GM10266 (cell line): ENCODE results near the gene TTLL11.
A peak's percentile ranks its signal among the peaks of the same experiment; 100 is the strongest.

ENCODE experiments used
- DNase-seq: peaks from one replicate; pipeline ENCODE4 v3.0.0; 2012; ENCODE audit errors: extremely low spot score
- TF ChIP-seq, protein P1 (sequence below): IDR thresholded peaks from 2 replicates; pipeline ENCODE4 v1.5.1; 2012; ENCODE audit warnings: mild to moderate bottlenecking, low read depth; ENCODE audit not compliant: control insufficient read depth, insufficient read depth; ENCODE audit errors: missing control alignments

The TTLL11 gene

DNA sequence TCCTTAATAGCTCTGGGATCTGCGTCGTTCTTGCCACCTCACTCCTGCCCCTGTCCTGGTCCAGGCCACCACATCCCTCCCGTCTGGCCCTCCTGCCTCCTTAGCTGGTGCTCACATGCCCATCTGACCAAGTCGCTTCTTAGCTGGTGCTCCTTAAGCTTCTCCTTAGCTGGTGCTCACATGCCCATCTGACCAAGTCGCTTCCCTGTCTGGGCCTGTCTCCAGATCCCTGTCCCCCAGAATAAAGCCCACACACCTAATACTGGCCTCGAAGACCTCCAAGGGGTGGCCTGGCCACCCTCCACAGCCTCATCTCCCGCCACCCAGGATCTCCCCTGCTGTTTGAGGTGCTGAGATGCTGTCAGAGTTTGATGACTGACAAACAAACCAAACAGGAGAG lies 31.4 kb upstream of the TTLL11 start:
- TF ChIP-seq, protein P1, sequence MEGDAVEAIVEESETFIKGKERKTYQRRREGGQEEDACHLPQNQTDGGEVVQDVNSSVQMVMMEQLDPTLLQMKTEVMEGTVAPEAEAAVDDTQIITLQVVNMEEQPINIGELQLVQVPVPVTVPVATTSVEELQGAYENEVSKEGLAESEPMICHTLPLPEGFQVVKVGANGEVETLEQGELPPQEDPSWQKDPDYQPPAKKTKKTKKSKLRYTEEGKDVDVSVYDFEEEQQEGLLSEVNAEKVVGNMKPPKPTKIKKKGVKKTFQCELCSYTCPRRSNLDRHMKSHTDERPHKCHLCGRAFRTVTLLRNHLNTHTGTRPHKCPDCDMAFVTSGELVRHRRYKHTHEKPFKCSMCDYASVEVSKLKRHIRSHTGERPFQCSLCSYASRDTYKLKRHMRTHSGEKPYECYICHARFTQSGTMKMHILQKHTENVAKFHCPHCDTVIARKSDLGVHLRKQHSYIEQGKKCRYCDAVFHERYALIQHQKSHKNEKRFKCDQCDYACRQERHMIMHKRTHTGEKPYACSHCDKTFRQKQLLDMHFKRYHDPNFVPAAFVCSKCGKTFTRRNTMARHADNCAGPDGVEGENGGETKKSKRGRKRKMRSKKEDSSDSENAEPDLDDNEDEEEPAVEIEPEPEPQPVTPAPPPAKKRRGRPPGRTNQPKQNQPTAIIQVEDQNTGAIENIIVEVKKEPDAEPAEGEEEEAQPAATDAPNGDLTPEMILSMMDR = no peak
- DNase-seq = no peak

DNA sequence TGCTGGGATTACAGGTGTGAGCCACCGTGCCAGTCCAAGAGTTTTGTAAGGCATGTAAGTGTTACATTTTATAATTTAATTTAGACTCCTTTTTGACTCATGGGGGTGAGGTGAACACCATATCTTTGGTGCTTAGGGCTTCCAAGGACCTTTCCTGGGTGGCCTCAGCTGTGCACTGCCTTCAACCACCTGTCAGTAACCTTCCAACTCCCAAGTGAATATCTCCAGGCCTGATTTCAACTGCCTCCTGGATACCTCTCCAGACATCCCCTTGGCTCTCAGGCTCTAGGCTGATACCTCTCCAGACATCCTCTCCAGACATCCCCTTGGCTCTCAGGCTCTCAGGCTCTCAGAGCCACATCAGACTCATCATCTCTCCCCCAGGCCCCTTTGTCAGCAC lies 30.9 kb upstream of the TTLL11 start:
- no peak for DNase-seq
- TF ChIP-seq, protein P1 = no peak

DNA sequence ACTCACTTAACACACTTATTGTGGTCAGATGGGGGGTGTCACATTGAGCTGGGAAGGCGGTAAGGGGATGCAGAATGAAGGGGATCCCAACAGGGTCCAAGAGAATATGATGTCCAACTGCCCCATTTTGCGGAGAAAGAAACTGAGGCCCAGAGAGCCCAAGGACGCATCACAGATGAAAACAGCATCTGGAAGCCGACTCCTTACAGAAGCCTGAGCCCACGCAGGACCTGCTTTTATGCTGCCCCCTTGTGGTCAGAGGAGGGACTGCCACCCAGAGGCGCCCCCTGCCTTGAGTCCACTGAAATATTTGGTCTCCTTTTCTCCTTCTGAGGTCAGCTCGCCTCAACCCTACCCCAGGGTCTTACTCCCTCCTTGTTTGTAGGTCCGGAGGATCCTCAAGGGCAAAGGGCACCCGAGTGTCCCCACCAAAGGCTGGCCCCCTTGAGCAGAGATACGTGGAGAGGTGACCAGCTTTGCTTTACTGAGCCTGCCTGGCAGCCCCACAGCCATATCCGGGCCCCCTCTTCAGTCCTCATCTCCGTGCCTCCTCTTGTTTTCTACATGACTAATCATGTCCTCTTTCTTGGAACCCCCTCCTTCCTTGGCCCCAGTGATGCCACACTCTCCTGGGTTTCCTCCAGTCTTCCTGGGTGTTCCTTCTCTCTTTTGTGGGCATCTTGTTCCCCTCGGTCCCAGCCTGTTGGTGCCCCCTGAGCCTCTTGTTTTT lies 30.0 kb upstream of the TTLL11 start:
- DNase-seq = peak; percentile 86
- TF ChIP-seq, protein P1 = peak; percentile 95

DNA sequence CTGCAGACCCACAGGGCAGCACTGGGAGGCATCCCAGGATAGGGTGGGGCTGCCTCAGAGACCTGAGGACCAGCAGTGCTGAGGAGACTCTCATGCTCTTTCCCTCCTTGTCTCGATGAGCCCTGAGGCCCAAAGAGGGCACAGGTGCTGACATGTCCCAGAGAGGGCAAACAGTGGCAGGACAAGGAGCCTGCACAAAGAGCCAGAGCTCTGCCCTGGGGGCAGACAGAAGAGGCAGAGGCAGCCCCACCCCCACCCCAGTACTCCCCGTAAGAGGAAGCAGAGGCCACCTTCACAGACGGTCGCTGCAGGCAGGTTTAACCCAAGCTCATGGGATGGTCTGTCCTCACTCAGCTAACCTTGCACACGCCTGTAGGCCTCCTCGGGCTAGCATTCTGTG lies 29.4 kb upstream of the TTLL11 start:
- DNase-seq = no peak
- TF ChIP-seq, protein P1 = no peak

DNA sequence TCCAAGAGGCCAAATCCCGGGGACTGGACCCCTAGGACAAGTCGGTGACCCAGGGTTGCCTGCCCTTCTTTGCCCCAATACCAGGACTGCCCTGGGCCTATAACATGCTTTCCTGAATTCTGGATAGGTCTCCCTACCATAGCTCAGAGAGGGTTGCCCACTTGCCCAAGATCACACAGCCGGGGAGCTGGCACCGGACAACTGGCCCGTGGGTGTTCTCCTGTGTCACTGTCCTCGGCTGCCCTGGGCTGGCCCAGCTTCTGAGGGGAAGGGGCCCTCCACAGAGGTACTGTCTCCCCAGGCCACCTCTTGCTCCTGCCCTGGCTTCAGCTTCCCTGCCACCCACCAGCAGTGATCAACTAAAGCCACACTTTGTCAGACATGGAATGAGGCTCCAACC lies 28.8 kb upstream of the TTLL11 start:
- no peak for DNase-seq
- TF ChIP-seq, protein P1 = no peak

DNA sequence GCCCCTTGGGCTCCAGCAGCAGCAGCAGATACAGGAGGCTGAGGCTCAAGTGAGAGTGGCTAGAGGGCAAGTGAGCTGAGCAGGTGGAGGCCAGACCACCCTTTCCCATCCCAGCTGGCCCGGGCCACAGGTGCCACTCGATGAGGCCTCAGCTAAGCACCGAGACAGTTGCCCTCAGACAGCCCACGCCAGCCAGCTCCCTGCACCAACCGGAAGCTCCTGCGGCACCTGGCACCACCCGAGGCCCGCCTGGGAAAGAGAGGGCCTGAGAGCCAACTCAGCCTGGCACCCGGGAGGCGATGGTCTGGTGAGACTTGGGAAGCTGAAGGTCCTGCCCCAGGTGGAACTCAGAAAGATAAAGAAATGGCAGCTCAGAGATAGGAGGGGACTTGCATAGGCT lies 28.3 kb upstream of the TTLL11 start:
- TF ChIP-seq, protein P1 = no peak

DNA sequence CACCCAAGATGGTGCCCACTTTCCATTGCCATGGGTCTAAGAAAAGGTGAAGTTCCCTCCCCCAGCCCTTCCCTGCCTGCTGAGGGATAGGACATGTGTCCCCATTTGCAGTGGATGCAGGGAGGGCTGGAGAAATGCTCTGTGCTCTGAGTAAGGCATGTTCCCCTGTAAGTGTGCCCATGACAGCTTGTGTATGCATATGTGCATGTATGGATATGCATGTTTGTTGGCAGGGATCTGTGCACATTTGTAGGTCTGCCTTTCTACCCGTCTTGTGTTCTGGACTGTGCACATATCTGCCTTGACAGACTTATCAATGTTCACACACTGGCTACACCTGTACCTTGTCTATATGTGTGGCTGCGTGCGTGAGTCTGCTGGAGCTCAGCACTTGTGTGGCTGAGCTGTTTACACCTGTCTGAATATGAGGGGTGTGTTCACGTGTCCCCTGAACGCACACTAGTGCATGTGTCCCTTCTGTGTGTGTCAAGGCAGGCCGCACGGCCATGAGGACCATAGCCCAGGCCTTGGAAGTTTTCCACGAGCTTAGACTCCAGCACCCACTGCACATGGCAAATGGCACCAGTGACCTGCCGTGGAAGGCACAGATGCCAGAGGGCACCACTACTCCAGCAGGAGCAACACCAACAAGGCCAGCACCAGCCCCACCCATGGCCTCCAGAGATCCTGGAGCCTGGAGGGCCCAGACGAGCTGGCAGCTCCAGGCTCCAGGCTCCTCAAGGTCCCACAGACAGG lies 27.4 kb upstream of the TTLL11 start:
- TF ChIP-seq, protein P1 = no peak

More for the DNA sequence above, 28.3 kb upstream of the TTLL11 start:
- DNase-seq = no peak

More for the DNA sequence above, 27.4 kb upstream of the TTLL11 start:
- no peak for DNase-seq
